HepG2 (cell line): ENCODE data around the gene ASPRV1. TPM values are rescaled to one million over a fixed set of nuclear protein-coding genes. Genes with fewer than 3 reads are reported as not detected.

Experiments
- ATAC-seq: fragments of 200-7000 bp; cut with Tn5 transposase; 3 replicates; pipeline ENCODE4 v1.9.1; 2020; ENCODE audit warnings: mild to moderate bottlenecking, moderate library complexity
- BruUV-seq: library from RNA; stranded (reverse); fragments of 400-500 nt; replicated peaks from 2 replicates; lab custom pipeline; 2021; lab: Mats Ljungman, UMichigan
- CTCF ChIA-PET: fragments of 300-600 bp; formaldehyde crosslinking; extraction: SDS; loops from one replicate; lab custom pipeline; 2021; ENCODE audit warnings: low total read pairs, inconsistent platforms, low intra/inter-chr PET ratio; lab: Yijun Ruan, JAX
- POLR2A ChIA-PET: fragments of 350-600 bp; sonication (Branson Sonifier 250); formaldehyde crosslinking; loops from one replicate; lab custom pipeline; 2020; ENCODE audit warnings: antibody characterized with exemption, inconsistent platforms; lab: Yijun Ruan, JAX
- DNase-seq: peaks from one replicate; pipeline ENCODE4 v3.0.0-alpha.2; 2015; ENCODE audit warnings: low spot score
- FAIRE-seq: peaks from 3 replicates; lab custom pipeline; 2011; peaks lifted over from hg19 to GRCh38; lab: Jason Lieb, UNC
- H2AFZ ChIP-seq: one replicate; pipeline ENCODE4 v1.6.1; 2011; ENCODE audit warnings: low read length, inconsistent platforms
- H3K27ac ChIP-seq: fragments of 300-600 bp; 3 replicates; pipeline ENCODE4 v1.8.0; 2011; ENCODE audit warnings: mixed run types, mild to moderate bottlenecking, mixed read lengths, low read length, inconsistent platforms; ENCODE audit not compliant: insufficient read depth; ENCODE audit errors: extremely low read length
- H3K27me3 ChIP-seq, 2 experiments: fragments of 200-600 bp in 1 of 2; 2 replicates in 1 of 2; 3 replicates in 1 of 2; pipeline versions ENCODE4 v1.6.0 to v1.8.0; 2011; ENCODE audit warnings: low read length in 2 of 2, mild to moderate bottlenecking in 2 of 2, moderate library complexity in 2 of 2, inconsistent platforms in 1 of 2; ENCODE audit not compliant: insufficient read depth in 2 of 2, control insufficient read depth in 1 of 2
- H3K36me3 ChIP-seq, 2 experiments: fragments of 200-600 bp in 1 of 2; replicated peaks in 1 of 2; 2 replicates in 1 of 2; 3 replicates in 1 of 2; pipeline versions ENCODE4 v1.5.1 to v1.8.0; 2011; ENCODE audit warnings: low read length in 2 of 2, inconsistent platforms in 1 of 2; ENCODE audit not compliant: insufficient read depth in 2 of 2, control insufficient read depth in 1 of 2
- H3K4me1 ChIP-seq: 2 replicates; pipeline ENCODE4 v1.5.1; 2012; ENCODE audit warnings: low read length, inconsistent platforms; ENCODE audit not compliant: insufficient read depth
- H3K4me2 ChIP-seq: 2 replicates; pipeline ENCODE4 v1.6.0; 2011; ENCODE audit warnings: low read depth, low read length, inconsistent platforms
- H3K4me3 ChIP-seq, 3 experiments: fragments of 200-600 bp in 1 of 3; sonication (generic), shearing (Covaris generic) in 1 of 3; replicated peaks in 1 of 3; 2 replicates each; pipeline ENCODE4 v1.5.1; 2011 to 2016; ENCODE audit warnings: low read length in 3 of 3, inconsistent platforms in 2 of 3, low read depth in 2 of 3, mild to moderate bottlenecking in 2 of 3, control low read depth in 1 of 3, mixed read lengths in 1 of 3; ENCODE audit not compliant: insufficient read depth in 1 of 3
- H3K79me2 ChIP-seq: one replicate; pipeline ENCODE4 v1.6.1; 2011; ENCODE audit warnings: low read length, inconsistent platforms; ENCODE audit not compliant: insufficient read depth
- H3K9ac ChIP-seq: 2 replicates; pipeline ENCODE4 v1.6.0; 2011; ENCODE audit warnings: mild to moderate bottlenecking, low read depth, low read length, inconsistent platforms; ENCODE audit not compliant: insufficient read depth
- H3K9me3 ChIP-seq: 2 replicates; pipeline ENCODE4 v1.5.1; 2012; ENCODE audit warnings: mild to moderate bottlenecking, low read length
- H4K20me1 ChIP-seq: 2 replicates; pipeline ENCODE4 v1.6.0; 2011; ENCODE audit warnings: inconsistent platforms, mild to moderate bottlenecking, low read length, moderate library complexity; ENCODE audit not compliant: insufficient read depth
- ATF4 ChIP-seq, 2 experiments: fragments of 450-650 bp in 1 of 2; sonication (generic) in 1 of 2; formaldehyde crosslinking; IDR thresholded peaks; 2 replicates each; pipeline versions ENCODE4 v1.5.0 to v1.8.0; 2020 to 2022; ENCODE audit warnings: mild to moderate bottlenecking in 1 of 2, missing genetic modification reagents in 1 of 2
- ELF3 ChIP-seq: IDR thresholded peaks from 2 replicates; pipeline ENCODE4 v1.6.1; 2016; ENCODE audit warnings: missing genetic modification reagents, missing compliant biosample characterization
- HNRNPK ChIP-seq: fragments of 200-400 bp; formaldehyde crosslinking; IDR thresholded peaks from 2 replicates; pipeline ENCODE4 v1.6.1; 2018; ENCODE audit warnings: low read length, low read depth, moderate library complexity, mild to moderate bottlenecking; ENCODE audit not compliant: poor library complexity, severe bottlenecking
- HOXA3 ChIP-seq: sonication (generic); formaldehyde crosslinking; IDR thresholded peaks from 2 replicates; pipeline ENCODE4 v1.5.0; 2020; ENCODE audit warnings: missing genetic modification reagents
- MED1 ChIP-seq: sonication (generic); formaldehyde crosslinking; IDR thresholded peaks from 2 replicates; pipeline ENCODE4 v1.4.0; 2020; ENCODE audit warnings: missing genetic modification reagents
- PATZ1 ChIP-seq: sonication (generic); formaldehyde crosslinking; IDR thresholded peaks from 2 replicates; pipeline ENCODE4 v1.4.0; 2020; ENCODE audit warnings: missing genetic modification reagents
- POGZ ChIP-seq: sonication (generic); formaldehyde crosslinking; IDR thresholded peaks from 2 replicates; pipeline ENCODE4 v1.4.0; 2020; ENCODE audit warnings: mild to moderate bottlenecking, missing genetic modification reagents
- RBM39 ChIP-seq: fragments of 200-400 bp; formaldehyde crosslinking; IDR thresholded peaks from one replicate; pipeline ENCODE4 v1.6.1; 2018; ENCODE audit warnings: antibody characterized with exemption, mild to moderate bottlenecking, low read depth, low read length; ENCODE audit not compliant: poor library complexity, severe bottlenecking
- SRSF9 ChIP-seq: fragments of 200-400 bp; formaldehyde crosslinking; IDR thresholded peaks from 2 replicates; pipeline ENCODE4 v1.6.1; 2018; ENCODE audit warnings: borderline replicate concordance, mild to moderate bottlenecking, low read depth, low read length; ENCODE audit not compliant: insufficient read depth, poor library complexity, severe bottlenecking
- ZBTB25 ChIP-seq: IDR thresholded peaks from 2 replicates; pipeline ENCODE4 v1.6.1; 2018; ENCODE audit warnings: missing genetic modification reagents
- ZC3H4 ChIP-seq: sonication (generic); formaldehyde crosslinking; IDR thresholded peaks from 2 replicates; pipeline ENCODE4 v1.4.0; 2020; ENCODE audit warnings: missing genetic modification reagents, borderline replicate concordance
- ZNF550 ChIP-seq: sonication (generic); formaldehyde crosslinking; IDR thresholded peaks from 2 replicates; pipeline ENCODE4 v1.4.0; 2020; ENCODE audit warnings: mild to moderate bottlenecking, missing genetic modification reagents, borderline replicate concordance
- ZNF784 ChIP-seq: sonication (generic); formaldehyde crosslinking; IDR thresholded peaks from 2 replicates; pipeline ENCODE4 v1.5.1; 2020; ENCODE audit warnings: missing genetic modification reagents, mild to moderate bottlenecking, borderline replicate concordance
- ZNF788 ChIP-seq: sonication (generic); formaldehyde crosslinking; IDR thresholded peaks from 2 replicates; pipeline ENCODE4 v1.5.0; 2020; ENCODE audit warnings: mild to moderate bottlenecking, missing genetic modification reagents, borderline replicate concordance
- WGBS: methylation state at CpG from one replicate; pipeline ENCODE4 v1.1.6; 2017; ENCODE audit warnings: low lambda C conversion rate; 5-methylcytosine and 5-hydroxymethylcytosine counted together
- in situ Hi-C: cut with HindIII; loops from 2 replicates; pipeline ENCODE4 v1.10.0; 2017; ENCODE audit warnings: low pct_unique_long_range_greater_than_20kb; ENCODE audit not compliant: extremely low pct_ligation_motif_present
- intact Hi-C: fragments of 100-400 bp; cut with micrococcal nuclease; formaldehyde crosslinking; loops from one replicate; pipeline ENCODE4 v1.10.0; 2022; ENCODE audit not compliant: unreplicated experiment
- polyA plus RNA-seq, 8 experiments: library from polyadenylated mRNA; depleted of rRNA in 3 of 8; stranded (reverse) in 7 of 8; unstranded in 1 of 8; fragments of >200 nt; fragmentation: Illumina TruSeq in 4 of 8; extraction: Trizol in 4 of 8; gene quantifications; 2 replicates each; pipeline versions ENCODE4 v1.2.1 to v1.2.3, GENCODE V29; 2011 to 2016; ENCODE audit warnings: low read depth in 4 of 8, missing spikeins in 1 of 8, mixed read lengths in 1 of 8; ENCODE audit not compliant: insufficient read depth in 1 of 8
- total RNA-seq, 5 experiments: library from RNA; depleted of rRNA; stranded (reverse); fragments of >200 nt; fragmentation: Illumina TruSeq; extraction: Trizol; gene quantifications; 2 replicates each; pipeline ENCODE4 v1.2.3, GENCODE V29; 2016; ENCODE audit warnings: low read depth in 1 of 5
- TF ChIP-seq, protein P1 (sequence below): sonication (generic); formaldehyde crosslinking; conservative IDR thresholded peaks from 2 replicates; pipeline ENCODE4 v1.8.0; 2022; ENCODE audit warnings: mild to moderate bottlenecking, moderate library complexity, missing genetic modification reagents

Gene ASPRV1
- total and polyA plus RNA-seq, 2 of the 13 experiments (the other 11 are each of a cell fraction or from before 2014, with no cell fraction given) = 0.40 to 0.48 TPM

DNA sequence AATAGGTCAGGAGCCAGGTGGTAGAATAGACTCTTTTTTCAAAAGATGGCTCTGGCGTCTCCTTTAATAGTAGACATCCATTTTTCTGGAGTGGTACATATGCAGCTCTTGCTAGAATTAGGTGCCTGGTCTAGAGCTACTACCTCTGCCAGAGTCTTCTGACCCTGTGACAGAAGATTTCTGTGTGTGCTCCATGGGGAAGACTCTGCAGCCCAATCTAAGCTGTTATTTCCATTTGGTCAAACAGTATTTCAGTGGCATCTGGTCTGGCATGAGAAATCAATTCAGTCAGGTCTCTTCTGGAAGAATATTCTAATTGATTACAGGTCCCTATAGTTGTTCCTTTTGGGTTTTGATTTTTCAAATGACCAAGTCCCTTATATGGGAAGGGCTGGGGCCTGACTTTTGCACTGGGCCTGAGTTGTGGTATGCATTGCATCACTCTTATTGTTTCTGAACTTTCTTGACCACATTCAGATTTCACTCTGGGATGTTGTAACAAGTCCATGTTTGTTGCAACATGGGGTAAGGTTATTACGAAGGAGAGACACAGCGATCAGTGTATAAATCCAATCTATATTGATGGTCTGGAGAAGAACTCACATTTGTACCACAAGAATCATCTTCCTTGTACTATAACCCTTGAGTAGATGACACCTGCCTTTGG is 34.4 kb downstream of the ASPRV1 start (continued):
- TF ChIP-seq MED1 (CRISPR knock-in tag) (no peak), ZNF550 (CRISPR knock-in tag) (no peak), ELF3 (0 out of 2 replicates have a peak, but pooled peaks have one; percentile 25), ZBTB25 (peak; percentile 84; the same call in 1 of the 2 replicates), ATF4 (CRISPR knock-in tag; IDR thresholded peaks at IDR 0.05) (peak; percentile 80 to 99)
- TF ChIP-seq, protein P1, sequence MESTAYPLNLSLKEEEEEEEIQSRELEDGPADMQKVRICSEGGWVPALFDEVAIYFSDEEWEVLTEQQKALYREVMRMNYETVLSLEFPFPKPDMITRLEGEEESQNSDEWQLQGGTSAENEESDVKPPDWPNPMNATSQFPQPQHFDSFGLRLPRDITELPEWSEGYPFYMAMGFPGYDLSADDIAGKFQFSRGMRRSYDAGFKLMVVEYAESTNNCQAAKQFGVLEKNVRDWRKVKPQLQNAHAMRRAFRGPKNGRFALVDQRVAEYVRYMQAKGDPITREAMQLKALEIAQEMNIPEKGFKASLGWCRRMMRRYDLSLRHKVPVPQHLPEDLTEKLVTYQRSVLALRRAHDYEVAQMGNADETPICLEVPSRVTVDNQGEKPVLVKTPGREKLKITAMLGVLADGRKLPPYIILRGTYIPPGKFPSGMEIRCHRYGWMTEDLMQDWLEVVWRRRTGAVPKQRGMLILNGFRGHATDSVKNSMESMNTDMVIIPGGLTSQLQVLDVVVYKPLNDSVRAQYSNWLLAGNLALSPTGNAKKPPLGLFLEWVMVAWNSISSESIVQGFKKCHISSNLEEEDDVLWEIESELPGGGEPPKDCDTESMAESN (CRISPR knock-in tag) = peak; percentile 99

DNA sequence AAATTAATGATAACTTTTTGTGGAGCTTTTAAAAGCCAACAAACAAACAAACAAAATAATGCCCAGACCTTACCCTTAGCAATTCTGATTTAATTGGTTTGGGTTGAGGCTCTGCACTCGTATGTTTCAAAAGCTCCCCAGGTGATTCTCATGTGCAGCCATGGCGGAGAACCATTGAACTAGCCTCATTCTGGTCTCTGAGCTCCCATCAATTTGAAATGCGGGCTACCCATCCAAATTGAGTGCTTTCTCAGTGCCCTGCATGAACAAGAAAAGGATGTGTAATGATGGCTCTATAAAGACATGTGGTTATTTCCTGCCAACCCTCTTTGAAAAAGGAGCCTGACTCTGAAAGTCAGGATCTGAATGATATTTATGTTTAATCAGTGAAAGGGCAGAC is 38.3 kb downstream of the ASPRV1 start:
- ChIA-PET CTCF (no interaction called here), POLR2A (interaction anchor here (0.7 to 5.1 kb wide), 4 partner anchors 8 to 186 kb away, joined by 3 to 64 read pairs (median 6); partner anchors contain the start of gene MXD1)
- no TSS peak for BruUV-seq
- H2AFZ ChIP-seq = no peak overlapping the region
- ATAC-seq = no peak
- no peak overlapping the region for H3K4me2 ChIP-seq
- in situ Hi-C loops (no loop called here), intact Hi-C loops (no loop called here)
- no peak overlapping the region for H3K4me3 ChIP-seq
- H3K4me1 ChIP-seq = peaks cover 21% of the 10 kb centered on the region
- H3K36me3 ChIP-seq = peaks cover 6 to 45% of the 10 kb centered on the region in 2 experiments
- no peak for DNase-seq
- FAIRE-seq = no peak
- WGBS = 96% methylated on average over 3 of the region's 3 CpGs
- no peaks in the 10 kb centered on the region for H3K27me3 ChIP-seq
- H3K9me3 ChIP-seq = no peaks in the 10 kb centered on the region
- H3K27ac ChIP-seq = no peak overlapping the region
- no peaks in the 10 kb centered on the region for H4K20me1 ChIP-seq
- no peak overlapping the region for H3K9ac ChIP-seq
- no peaks in the 10 kb centered on the region for H3K79me2 ChIP-seq
- TF ChIP-seq SRSF9 = no peak
- TF ChIP-seq RBM39 = no peak
- no peak for TF ChIP-seq ZNF788 (CRISPR knock-in tag)
- no peak for TF ChIP-seq HOXA3 (CRISPR knock-in tag)
- TF ChIP-seq PATZ1 (CRISPR knock-in tag) = no peak
- no peak for TF ChIP-seq HNRNPK
- no peak for TF ChIP-seq ZC3H4 (CRISPR knock-in tag)
- no peak for TF ChIP-seq POGZ (CRISPR knock-in tag)
- TF ChIP-seq ZNF784 (CRISPR knock-in tag) = no peak
